A673 (cell line): ENCODE results near the gene KCNC3.

ENCODE experiments used
- CTCF ChIP-seq: fragments of 300-800, 200-600 bp; sonication (generic); conservative IDR thresholded peaks from 2 replicates; pipeline ENCODE4 v1.5.1; 2017; ENCODE audit warnings: low read depth, mild to moderate bottlenecking, antibody characterized with exemption, low read length, moderate library complexity, mixed read lengths
- EZH2 ChIP-seq: fragments of 200-600 bp; sonication (generic); IDR thresholded peaks from 2 replicates; pipeline ENCODE4 v1.6.1; 2017; ENCODE audit warnings: borderline replicate concordance, low read depth, mild to moderate bottlenecking, mixed read lengths, antibody characterized with exemption, low read length; ENCODE audit not compliant: poor library complexity, severe bottlenecking

GRCh38 chr19:50334741-50335421 lies 5.7 kb upstream of the KCNC3 start:
- TF ChIP-seq CTCF (no peak), EZH2 (no peak)
